Activated T-helper 2 cell treated with anti-CD3 and anti-CD28 coated beads, Interferon-gamma antibody, Interleukin-2, Interleukin-4, amounts not matched to agents 10 μg/mL and 5 μg/mL and 100 μg/mL, durations not matched to agents 14 hours and 24 hours and 36 hours (primary cell): ENCODE data around the gene TSPAN15. TPM values are rescaled to one million over a fixed set of nuclear protein-coding genes. Genes with fewer than 3 reads are reported as not detected.
"Not testable (repeated sequence)": the region's sequence is repeated elsewhere in the genome, so short reads cannot be mapped to it uniquely, and the experiment has no call there.

ENCODE experiments used
- DNase-seq: peaks from one replicate; pipeline ENCODE4 v3.0.0; 2021; ENCODE audit warnings: low spot score
- H3K27ac Mint-ChIP-seq: one replicate; pipeline ENCODE4 v1.8.0; 2021; ENCODE audit warnings: mixed read lengths
- H3K27me3 Mint-ChIP-seq: one replicate; pipeline ENCODE4 v1.8.0; 2021; ENCODE audit warnings: low read depth, mixed read lengths
- H3K36me3 Mint-ChIP-seq: one replicate; pipeline ENCODE4 v1.8.0; 2021; ENCODE audit warnings: low read depth, mixed read lengths
- H3K4me1 Mint-ChIP-seq: one replicate; pipeline ENCODE4 v1.8.0; 2021; ENCODE audit warnings: low read depth, mixed read lengths
- H3K4me3 Mint-ChIP-seq: one replicate; pipeline ENCODE4 v1.8.0; 2021; ENCODE audit warnings: low read depth, mild to moderate bottlenecking, moderate library complexity, mixed read lengths
- H3K9me3 Mint-ChIP-seq: one replicate; pipeline ENCODE4 v1.8.0; 2021; ENCODE audit warnings: mixed read lengths
- intact Hi-C: fragments of 100-400 bp; cut with micrococcal nuclease; formaldehyde crosslinking; loops from one replicate; pipeline ENCODE4 v1.15.1; 2023
- total RNA-seq: library from RNA; stranded (reverse); gene quantifications from 2 replicates; pipeline ENCODE4 v1.2.3, GENCODE V29; 2022

The TSPAN15 gene
- total RNA-seq, 1 donor from 2014 or later: 0.55 TPM

- Mint-ChIP-seq H3K4me3 (no peak overlapping the region), H3K36me3 (no peaks in the 10 kb centered on the region), H3K27me3 (peaks cover 3% of the 10 kb centered on the region), H3K4me1 (no peaks in the 10 kb centered on the region), H3K9me3 (no peaks in the 10 kb centered on the region), H3K27ac (no peak overlapping the region)
- intact Hi-C loops: no loop called here
- DNase-seq: no peak
Measured at GRCh38 chr10:69479240-69480067, 28.2 kb downstream of the TSPAN15 start.

DNA sequence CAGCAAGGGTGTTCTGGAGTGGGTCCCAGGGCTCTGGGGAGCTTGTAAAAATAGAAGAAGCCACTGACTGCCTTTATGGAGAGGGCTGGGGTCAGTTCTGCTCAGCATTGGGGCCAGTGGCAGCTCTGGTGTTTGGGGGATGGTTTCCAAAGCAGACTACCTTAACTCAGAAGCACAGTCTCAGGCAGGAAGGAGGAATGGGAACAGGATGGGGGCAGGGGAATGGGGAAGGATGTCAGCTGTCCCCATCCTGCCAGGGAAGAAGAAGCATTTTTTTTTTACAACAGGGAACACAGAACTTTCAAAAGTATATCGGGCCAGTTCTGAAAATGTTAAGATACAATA is 28.8 kb downstream of the TSPAN15 start:
- no peaks in the 10 kb centered on the region for H3K36me3 Mint-ChIP-seq
- H3K27me3 Mint-ChIP-seq: peaks cover 3% of the 10 kb centered on the region
- H3K4me3 Mint-ChIP-seq: no peak overlapping the region
- DNase-seq: no peak
- no peak overlapping the region for H3K27ac Mint-ChIP-seq
- H3K4me1 Mint-ChIP-seq: no peaks in the 10 kb centered on the region
- intact Hi-C loops: no loop called here
- H3K9me3 Mint-ChIP-seq: no peaks in the 10 kb centered on the region

GRCh38 chr10:69481305-69481704 is 30.0 kb downstream of the TSPAN15 start:
- intact Hi-C loops: no loop called here
- Mint-ChIP-seq H3K4me3 (no peak overlapping the region), H3K4me1 (no peaks in the 10 kb centered on the region), H3K9me3 (no peaks in the 10 kb centered on the region), H3K36me3 (no peaks in the 10 kb centered on the region), H3K27ac (no peak overlapping the region), H3K27me3 (peaks cover 3% of the 10 kb centered on the region)
- no peak for DNase-seq

GRCh38 chr10:69481811-69482524 is 30.7 kb downstream of the TSPAN15 start:
- Mint-ChIP-seq H3K4me3 (no peak overlapping the region), H3K4me1 (no peaks in the 10 kb centered on the region), H3K9me3 (no peaks in the 10 kb centered on the region), H3K27ac (no peak overlapping the region), H3K27me3 (peaks cover 3% of the 10 kb centered on the region), H3K36me3 (no peaks in the 10 kb centered on the region)
- DNase-seq: no peak
- intact Hi-C loops: no loop called here

DNA sequence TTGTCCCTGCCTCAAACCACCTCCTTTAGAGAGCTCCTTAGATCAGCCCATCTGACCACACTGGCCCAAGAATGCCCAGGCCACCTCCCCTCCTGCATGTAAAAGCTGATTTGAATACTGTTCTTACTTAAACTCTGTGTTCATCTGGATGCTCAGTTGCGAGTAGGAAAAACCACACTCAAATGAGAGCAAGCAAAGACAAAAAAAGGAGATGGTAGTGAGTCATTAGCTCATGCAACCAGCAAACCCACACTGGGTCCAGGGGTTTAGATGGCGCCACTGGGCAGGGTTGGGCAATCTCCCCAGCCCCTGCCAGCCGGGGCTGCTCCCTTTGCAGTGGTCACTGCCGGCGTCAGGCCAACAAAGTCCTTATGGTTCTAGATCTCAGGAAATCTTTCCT is 32.7 kb downstream of the TSPAN15 start:
- Mint-ChIP-seq H3K27me3 (peaks cover 3% of the 10 kb centered on the region), H3K36me3 (no peaks in the 10 kb centered on the region), H3K27ac (no peak overlapping the region), H3K9me3 (peaks cover 14% of the 10 kb centered on the region), H3K4me1 (no peaks in the 10 kb centered on the region), H3K4me3 (no peak overlapping the region)
- no peak for DNase-seq
- intact Hi-C loops: no loop called here

GRCh38 chr10:69484736-69485135 is 33.5 kb downstream of the TSPAN15 start:
- H3K4me3 Mint-ChIP-seq: no peak overlapping the region
- H3K4me1 Mint-ChIP-seq: no peaks in the 10 kb centered on the region
- H3K27me3 Mint-ChIP-seq: peaks cover 3% of the 10 kb centered on the region
- no peak overlapping the region for H3K27ac Mint-ChIP-seq
- intact Hi-C loops: no loop called here
- no peaks in the 10 kb centered on the region for H3K36me3 Mint-ChIP-seq
- no peak for DNase-seq
- peaks cover 16% of the 10 kb centered on the region for H3K9me3 Mint-ChIP-seq

- Mint-ChIP-seq H3K27ac (no peak overlapping the region), H3K36me3 (no peaks in the 10 kb centered on the region), H3K4me1 (no peaks in the 10 kb centered on the region), H3K9me3 (peaks cover 16% of the 10 kb centered on the region), H3K4me3 (no peak overlapping the region), H3K27me3 (no peaks in the 10 kb centered on the region)
- DNase-seq: no peak
- intact Hi-C loops: no loop called here
Measured at GRCh38 chr10:69486922-69487730, 35.9 kb downstream of the TSPAN15 start.

GRCh38 chr10:69488149-69488844 is 37.0 kb downstream of the TSPAN15 start:
- H3K27me3 Mint-ChIP-seq, DNase-seq, H3K36me3 Mint-ChIP-seq, H3K4me1 Mint-ChIP-seq, intact Hi-C loops, H3K27ac Mint-ChIP-seq, H3K4me3 Mint-ChIP-seq: not testable (repeated sequence)
- peaks cover 16% of the 10 kb centered on the region for H3K9me3 Mint-ChIP-seq

DNA sequence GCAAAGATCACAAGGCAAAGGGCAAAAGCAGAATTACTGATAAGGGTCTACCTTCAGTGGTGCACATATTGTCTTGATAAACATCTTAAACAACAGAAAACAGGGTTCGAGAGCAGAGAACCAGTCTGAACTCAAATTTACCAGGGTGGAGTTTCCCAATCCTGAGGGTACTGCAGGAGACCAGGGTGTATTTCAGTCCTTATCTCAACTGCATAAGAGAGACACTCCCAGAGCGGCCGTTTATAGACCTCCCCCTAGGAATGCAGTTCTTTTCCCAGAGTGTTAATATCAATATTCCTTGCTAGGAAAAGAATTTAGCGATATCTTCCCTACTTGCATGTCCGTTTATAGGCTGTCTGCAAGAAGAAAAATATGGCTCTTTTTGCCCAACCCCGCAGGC is 37.6 kb downstream of the TSPAN15 start:
- H3K4me3 Mint-ChIP-seq, intact Hi-C loops, H3K27me3 Mint-ChIP-seq, DNase-seq, H3K27ac Mint-ChIP-seq, H3K4me1 Mint-ChIP-seq, H3K36me3 Mint-ChIP-seq: not testable (repeated sequence)
- H3K9me3 Mint-ChIP-seq: peaks cover 16% of the 10 kb centered on the region

GRCh38 chr10:69489506-69490090 is 38.3 kb downstream of the TSPAN15 start:
- peaks cover 16% of the 10 kb centered on the region for H3K9me3 Mint-ChIP-seq
- intact Hi-C loops: no loop called here
- DNase-seq: no peak

GRCh38 chr10:69490876-69491275 is 39.6 kb downstream of the TSPAN15 start:
- DNase-seq: no peak
- intact Hi-C loops: no loop called here
- Mint-ChIP-seq H3K9me3 (peaks cover 16% of the 10 kb centered on the region), H3K4me1 (no peaks in the 10 kb centered on the region), H3K27me3 (no peaks in the 10 kb centered on the region), H3K4me3 (no peak overlapping the region), H3K36me3 (no peaks in the 10 kb centered on the region), H3K27ac (no peak overlapping the region)

More at GRCh38 chr10:69489506-69490090, 38.3 kb downstream of the TSPAN15 start:
- no peaks in the 10 kb centered on the region for H3K4me1 Mint-ChIP-seq
- H3K27ac Mint-ChIP-seq: no peak overlapping the region
- H3K4me3 Mint-ChIP-seq: no peak overlapping the region
- H3K27me3 Mint-ChIP-seq: no peaks in the 10 kb centered on the region
- no peaks in the 10 kb centered on the region for H3K36me3 Mint-ChIP-seq

- H3K4me1 Mint-ChIP-seq: no peaks in the 10 kb centered on the region
- no peaks in the 10 kb centered on the region for H3K36me3 Mint-ChIP-seq
- H3K27me3 Mint-ChIP-seq: no peaks in the 10 kb centered on the region
- DNase-seq: no peak
- H3K27ac Mint-ChIP-seq: no peak overlapping the region
- peaks cover 16% of the 10 kb centered on the region for H3K9me3 Mint-ChIP-seq
- H3K4me3 Mint-ChIP-seq: no peak overlapping the region
- intact Hi-C loops: no loop called here
Measured at GRCh38 chr10:69491611-69492010, 40.3 kb downstream of the TSPAN15 start.
